ENCODE results near the gene GFY.

GRCh38 chr19:49425922-49426592 lies 869 bp downstream of the GFY start:
- TF ChIP-seq CTCF (IDR thresholded peaks at IDR 0.05), result no peak
- TF ChIP-seq POLR2A (IDR thresholded peaks at IDR 0.05), result no peak
